ENCODE measurements around the gene CEL.
"Not testable (repeated sequence)": the region's sequence is repeated elsewhere in the genome, so short reads cannot be mapped to it uniquely, and the experiment has no call there.

Gene CEL

GRCh38 chr9:133086212-133086860, 24.6 kb downstream of the CEL start:
- DNase-seq (ENCODE audit: low spot score): not testable (repeated sequence)

DNA sequence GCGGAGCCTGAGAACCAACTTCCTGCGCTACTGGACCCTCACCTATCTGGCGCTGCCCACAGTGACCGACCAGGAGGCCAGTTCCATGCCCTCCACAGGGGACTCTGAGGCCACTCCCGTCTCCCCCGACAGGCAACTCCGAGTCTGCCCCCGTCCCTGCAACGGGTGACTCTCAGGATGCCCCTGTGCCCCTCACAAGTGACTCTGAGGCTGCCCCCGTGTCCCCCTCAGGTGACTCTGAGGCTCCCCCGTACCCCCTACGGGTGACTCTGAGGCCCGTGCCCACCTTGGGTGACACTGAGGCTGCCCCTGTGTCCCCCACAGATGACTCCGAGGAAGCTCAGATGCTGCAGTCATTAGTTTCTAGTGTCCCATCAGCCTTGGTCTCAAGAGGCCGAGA, 25.1 kb downstream of the CEL start:
- no peak for DNase-seq (ENCODE audit: low spot score)

GRCh38 chr9:133087429-133088145, 25.8 kb downstream of the CEL start:
- no peak for DNase-seq (ENCODE audit: low spot score)

GRCh38 chr9:133088146-133088750, 26.5 kb downstream of the CEL start:
- no peak for DNase-seq (ENCODE audit: low spot score)

DNA sequence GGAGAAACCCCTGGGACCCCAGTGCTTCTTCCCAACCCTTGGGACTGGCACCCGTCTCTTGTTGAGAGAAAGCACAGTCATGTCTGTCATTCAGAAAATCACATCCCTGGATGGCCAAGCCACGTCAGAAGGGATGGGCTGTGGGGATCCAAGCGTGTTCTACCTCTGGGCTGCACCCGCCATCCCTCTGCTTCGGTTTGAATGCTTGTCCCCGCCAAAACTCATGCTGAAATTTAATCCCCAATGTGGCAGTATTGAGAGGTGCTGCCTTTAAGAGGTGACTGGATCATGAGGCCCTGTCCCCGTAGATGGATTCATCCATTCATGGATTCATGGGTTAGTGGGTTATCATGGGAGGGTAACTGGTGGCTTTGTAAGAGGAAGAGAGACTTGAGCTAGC, 27.0 kb downstream of the CEL start:
- no peak for DNase-seq (ENCODE audit: low spot score)

- DNase-seq (ENCODE audit: low spot score): no peak
Observed at GRCh38 chr9:133089271-133089671, 27.5 kb downstream of the CEL start.

DNA sequence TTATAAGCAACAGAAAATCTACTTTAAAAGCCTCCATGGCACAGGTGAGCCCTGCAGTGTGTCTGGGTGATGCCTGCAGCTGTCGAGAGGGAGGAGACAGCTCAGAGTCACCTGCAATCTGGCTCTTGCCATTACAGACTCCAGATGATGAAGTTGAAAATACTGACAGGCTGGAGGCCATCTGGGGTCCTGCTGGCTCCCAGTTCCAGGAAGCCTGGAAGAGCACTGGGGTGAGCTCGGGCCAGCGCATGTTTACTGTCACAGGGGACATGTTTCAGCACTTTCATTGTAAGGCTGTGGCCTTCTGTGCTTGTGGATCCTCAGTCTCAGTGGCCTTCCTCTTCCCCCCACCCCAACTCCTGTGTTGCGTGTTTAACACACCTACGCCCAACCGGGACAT, 28.4 kb downstream of the CEL start:
- DNase-seq (ENCODE audit: low spot score): no peak

DNA sequence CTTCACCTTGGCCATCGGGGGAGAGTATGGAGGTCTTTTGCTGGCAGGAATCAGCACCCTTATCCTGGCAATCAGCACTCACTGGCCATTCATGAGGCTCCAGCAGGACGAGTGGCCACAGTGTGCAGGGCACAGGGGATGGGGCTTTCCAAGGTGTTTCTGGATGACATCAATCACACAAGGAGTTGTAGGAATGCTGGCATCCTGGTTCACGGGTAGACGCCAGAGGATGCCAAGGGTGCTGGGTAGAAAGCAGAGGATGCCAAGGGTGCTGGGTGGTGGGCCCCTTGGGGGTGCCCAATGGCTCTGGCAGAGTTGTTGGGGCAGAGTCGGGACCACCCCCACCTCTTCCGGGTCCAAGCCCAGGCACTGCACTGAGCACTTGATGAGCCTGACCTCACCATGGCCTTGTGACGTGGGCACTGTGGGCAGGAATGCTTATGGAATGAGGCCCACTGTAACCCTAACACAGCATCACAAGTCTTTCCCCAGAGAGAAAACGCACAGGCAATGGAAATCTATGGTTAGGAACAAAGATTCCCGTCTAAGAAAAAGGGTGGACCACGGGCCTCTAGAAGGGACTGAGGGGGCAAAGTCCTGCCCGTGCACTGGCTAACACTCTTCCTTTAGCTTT, 29.1 kb downstream of the CEL start:
- no peak for DNase-seq (ENCODE audit: low spot score)

DNA sequence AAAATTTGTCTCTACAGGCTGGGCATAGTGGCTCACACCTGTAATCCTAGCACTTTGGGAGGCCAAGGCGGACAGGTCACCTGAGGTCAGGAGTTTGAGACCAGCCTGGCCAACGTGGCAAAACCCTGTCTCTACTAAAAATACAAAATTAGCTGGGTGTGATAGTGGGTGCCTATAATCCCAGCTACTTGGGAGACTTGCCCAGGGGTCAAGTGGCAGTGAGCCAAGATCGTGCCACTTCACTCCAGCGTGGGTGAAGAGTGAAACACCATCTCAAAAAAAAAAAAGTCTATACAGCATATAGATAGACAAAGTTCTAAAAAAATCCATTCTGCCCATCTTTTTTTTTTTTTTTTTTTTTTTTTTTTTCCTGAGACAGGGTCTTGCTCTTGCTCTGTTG, 32.6 kb downstream of the CEL start:
- not testable (repeated sequence) for DNase-seq (ENCODE audit: low spot score)

DNA sequence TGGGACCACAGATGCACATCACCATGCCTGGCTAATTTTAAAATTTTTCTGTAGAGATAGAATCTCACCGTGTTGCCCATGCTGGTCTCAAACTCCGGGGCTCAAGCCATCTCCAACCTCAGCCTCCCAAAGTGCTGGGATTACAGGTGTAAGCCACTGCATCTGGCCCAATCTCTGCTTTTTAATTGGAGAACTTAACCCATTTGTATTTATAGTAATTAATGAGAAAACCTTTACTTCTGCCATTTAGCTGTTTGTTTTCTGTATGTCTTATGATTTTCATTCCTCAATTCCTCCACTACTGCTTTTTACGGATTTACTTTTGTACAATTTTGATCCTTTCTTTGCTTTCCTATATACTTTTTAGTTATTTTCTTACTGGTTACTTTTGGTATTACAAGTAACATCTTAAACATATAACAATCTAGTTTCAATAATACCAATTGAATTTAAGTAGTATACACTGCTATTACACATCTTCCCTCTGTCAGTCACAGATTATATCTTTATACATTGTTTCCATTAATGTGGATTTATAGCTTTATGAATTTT, 33.1 kb downstream of the CEL start:
- no peak for DNase-seq (ENCODE audit: low spot score)

- no peak for DNase-seq (ENCODE audit: low spot score)
Observed at GRCh38 chr9:133098104-133098754, 36.4 kb downstream of the CEL start.

- DNase-seq (ENCODE audit: low spot score): no peak
Observed at GRCh38 chr9:133098871-133099270, 37.1 kb downstream of the CEL start.

- DNase-seq (ENCODE audit: low spot score): no peak
Observed at GRCh38 chr9:133099726-133100505, 38.1 kb downstream of the CEL start.

DNA sequence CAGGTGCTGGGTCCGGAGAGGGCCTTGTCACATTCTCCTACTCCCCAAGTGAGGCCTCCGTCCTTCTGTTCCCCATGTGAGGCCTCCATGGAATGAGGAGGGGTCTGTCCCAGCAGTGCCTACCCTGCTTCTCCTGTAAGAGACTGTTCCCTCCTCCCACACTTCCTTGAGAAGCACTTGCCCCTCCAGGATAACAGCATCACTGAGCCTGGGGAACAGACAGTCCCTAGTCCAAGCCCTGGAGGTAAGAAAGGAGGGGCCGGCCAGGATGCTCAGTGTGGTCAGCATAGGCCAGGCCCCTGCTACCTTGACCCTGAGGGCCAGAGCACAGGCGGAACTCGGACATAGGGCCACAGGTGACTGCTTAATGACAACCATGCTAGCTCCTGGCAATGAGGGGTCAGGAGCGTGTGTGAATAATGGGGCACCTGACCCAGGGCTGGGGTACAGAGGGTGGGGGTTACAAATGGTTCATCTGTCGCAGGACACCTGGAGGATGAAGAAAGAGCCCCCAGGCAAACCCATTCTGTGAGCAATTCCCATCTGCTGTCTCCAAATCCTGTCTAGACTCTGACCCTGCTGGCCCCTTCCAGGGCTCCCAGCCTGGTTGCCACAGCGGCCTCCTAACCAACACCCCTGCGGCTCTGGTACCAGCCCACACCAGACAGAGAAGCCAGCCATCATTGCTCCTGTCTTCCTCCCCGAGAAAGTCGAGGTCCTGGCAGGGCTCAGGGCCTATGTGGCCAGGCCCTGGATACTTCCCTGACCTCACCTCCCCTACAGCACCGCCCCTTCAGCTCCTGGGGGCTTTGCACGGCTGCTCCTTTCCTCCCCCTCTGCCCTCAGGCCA, 39.0 kb downstream of the CEL start:
- no peak for DNase-seq (ENCODE audit: low spot score)

DNA sequence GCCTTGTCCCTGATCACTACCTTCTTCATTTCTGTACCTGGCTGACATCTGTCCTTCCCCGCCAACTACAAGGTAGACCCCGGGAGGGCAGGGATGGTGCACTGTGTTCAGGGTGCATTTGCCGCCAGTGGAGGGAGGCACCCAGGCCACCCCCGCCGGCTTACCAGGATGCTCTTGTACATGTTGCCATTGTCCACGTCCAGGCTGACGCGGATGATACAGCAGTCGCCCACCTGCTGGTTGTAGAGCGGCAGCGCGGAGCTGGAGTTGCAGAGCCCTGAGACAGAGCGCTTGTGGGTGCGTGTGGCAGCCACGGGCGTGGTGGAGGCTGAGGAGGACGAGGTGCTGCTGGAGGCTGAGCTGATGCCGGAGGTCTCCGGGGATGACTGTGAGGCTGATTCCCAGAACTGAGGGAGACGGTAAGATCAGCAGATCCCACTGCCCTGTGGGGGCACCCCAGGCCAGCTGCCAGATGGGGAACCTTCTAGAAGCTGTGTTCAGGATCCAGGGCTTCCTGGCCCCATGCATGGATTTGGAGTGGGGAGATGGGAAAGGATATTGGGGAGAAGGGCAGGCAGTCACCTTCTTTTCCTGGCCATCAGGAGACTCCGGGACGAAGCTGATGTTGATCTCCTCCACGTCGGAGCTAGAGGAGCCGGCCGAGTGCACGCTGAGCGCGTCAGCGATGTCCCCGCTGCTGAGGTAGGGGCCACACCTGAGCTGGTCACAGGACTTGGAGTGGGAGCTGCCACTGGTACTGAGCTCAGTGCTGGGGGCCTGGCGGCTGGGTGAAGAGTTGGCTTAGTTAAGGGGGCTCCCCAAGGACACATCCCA, 39.8 kb downstream of the CEL start:
- no peak for DNase-seq (ENCODE audit: low spot score)

- DNase-seq (ENCODE audit: low spot score): no peak
Observed at GRCh38 chr9:133102190-133103021, 40.6 kb downstream of the CEL start.

DNA sequence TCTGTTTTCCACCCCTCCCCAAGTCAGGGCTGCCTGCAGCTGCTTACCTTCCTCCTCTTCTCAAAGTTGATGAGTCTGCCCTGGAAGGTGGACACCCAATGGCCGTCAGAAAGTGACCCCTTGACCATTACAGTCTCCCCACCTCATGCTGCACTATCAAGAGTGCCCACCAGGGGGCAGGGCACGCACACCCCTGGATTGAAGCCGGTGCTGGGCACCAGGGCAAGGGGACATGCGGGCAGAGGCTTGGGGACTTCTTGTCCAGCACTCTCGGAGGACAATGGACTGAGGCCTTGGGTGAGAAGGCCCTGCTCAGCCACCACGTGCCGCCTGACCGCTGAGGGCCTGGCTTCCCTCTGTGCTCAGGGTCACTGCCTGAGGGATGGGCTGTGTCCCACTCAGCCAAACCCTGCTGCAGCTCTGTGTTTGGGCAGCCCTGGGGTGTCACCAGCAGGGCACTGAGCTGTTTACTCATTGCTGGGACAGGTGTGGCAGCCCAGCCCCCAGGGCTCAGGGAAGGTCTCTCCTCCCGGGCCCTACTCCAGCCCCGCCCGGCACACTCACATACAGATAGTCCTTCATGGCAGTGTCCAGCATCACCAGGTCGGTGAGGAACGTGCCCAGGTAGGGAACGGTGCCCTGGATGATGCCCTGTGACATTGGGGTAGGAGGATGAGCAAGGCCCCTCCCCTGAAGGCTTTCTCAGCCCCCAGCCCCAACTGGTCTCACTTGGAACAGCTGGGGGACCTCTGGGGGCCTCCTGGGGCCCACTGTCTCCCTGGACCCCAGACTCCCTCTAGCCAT, 41.6 kb downstream of the CEL start:
- DNase-seq (ENCODE audit: low spot score): peak; percentile 79
